Psoas muscle (tissue), 8 donors: ENCODE measurements around the gene CDO1. TPM values are rescaled to one million over a fixed set of nuclear protein-coding genes. Genes with fewer than 3 reads are reported as not detected.

Experiments used
- ATAC-seq, 4 donors: fragments of 200-7000 bp; cut with Tn5 transposase; one replicate each; pipeline ENCODE4 v1.9.1; 2020; ENCODE audit warnings: moderate library complexity in 3 of 4, mild to moderate bottlenecking in 2 of 4
- DNase-seq, 2 donors: peaks; one replicate each; pipeline ENCODE4 v3.0.0-alpha.2; 2020
- H3K27ac ChIP-seq: fragments of 200-600 bp; one replicate; pipeline ENCODE4 v1.8.0; 2022
- H3K27me3 ChIP-seq, 3 donors: fragments of 200-600 bp in 1 of 3; one replicate each; pipeline versions ENCODE4 v1.6.1 to v1.8.0; 2013 to 2022; ENCODE audit warnings: low read length in 2 of 3, mild to moderate bottlenecking in 2 of 3, moderate library complexity in 1 of 3; ENCODE audit not compliant: insufficient read depth in 3 of 3
- H3K36me3 ChIP-seq, 2 donors: fragments of 200-600 bp in 1 of 2; one replicate each; pipeline versions ENCODE4 v1.6.1 to v1.8.0; 2013 to 2022; ENCODE audit warnings: low read depth in 1 of 2, mild to moderate bottlenecking in 1 of 2, moderate library complexity in 1 of 2; ENCODE audit not compliant: insufficient read depth in 1 of 2
- H3K4me1 ChIP-seq: fragments of 200-600 bp; one replicate; pipeline ENCODE4 v1.8.0; 2022
- H3K4me3 ChIP-seq: fragments of 200-600 bp; one replicate; pipeline ENCODE4 v1.8.0; 2022; ENCODE audit warnings: mild to moderate bottlenecking
- H3K9me3 ChIP-seq: fragments of 200-600 bp; one replicate; pipeline ENCODE4 v1.8.0; 2022
- WGBS, 3 donors: extraction: QIAGEN DNeasy Blood & Tissue Kit; methylation state at CpG; one replicate each; pipeline versions ENCODE4 v1.1.6 to v1.1.7; 2013; 5-methylcytosine and 5-hydroxymethylcytosine counted together
- intact Hi-C, 2 donors: fragments of 100-400 bp; cut with DNase I; formaldehyde crosslinking; loops; one replicate each; pipeline versions ENCODE4 v1.11.0 to v1.14.2; 2022
- polyA plus RNA-seq, 3 donors: library from polyadenylated mRNA; stranded (reverse); fragments of 200-250 nt; gene quantifications; one replicate each; pipeline ENCODE4 v1.2.3, GENCODE V29; 2013
- total RNA-seq, 4 donors: library from RNA; stranded (reverse); fragmentation: NEBNext Ultra II Directional in 2 of 4; extraction: Animal tissue kit (Norgen Biotek cat#: 25700) in 2 of 4; gene quantifications; one replicate each; pipeline versions ENCODE4 v1.2.1 to v1.2.4, GENCODE V29; 2021 to 2023
- TF ChIP-seq, protein P1 (sequence below): fragments of 200-600 bp; IDR thresholded peaks from one replicate; pipeline ENCODE4 v1.8.0; 2022; ENCODE audit warnings: antibody characterized with exemption
- donor health status: healthy with polysubstance abuse.
- donor health status: DM: no; HTN: no; CAD: no; lungs with moderate emphysema.
- donor health status: Bipolar disorder and iron deficiency.
- donor health status: healthy.
- donor health status: DM: yes; HTN: yes; CAD: no.
- donor health status: DM: no; HTN: no; CAD: no.
- donor health status: DM: no; HTN: no; CAD: no.
- donor health status: DM: yes; HTN: yes; CAD: no.

The CDO1 gene
- total and polyA plus RNA-seq, 7 donors: 1.0 to 5.2 (median 2.7) TPM

DNA sequence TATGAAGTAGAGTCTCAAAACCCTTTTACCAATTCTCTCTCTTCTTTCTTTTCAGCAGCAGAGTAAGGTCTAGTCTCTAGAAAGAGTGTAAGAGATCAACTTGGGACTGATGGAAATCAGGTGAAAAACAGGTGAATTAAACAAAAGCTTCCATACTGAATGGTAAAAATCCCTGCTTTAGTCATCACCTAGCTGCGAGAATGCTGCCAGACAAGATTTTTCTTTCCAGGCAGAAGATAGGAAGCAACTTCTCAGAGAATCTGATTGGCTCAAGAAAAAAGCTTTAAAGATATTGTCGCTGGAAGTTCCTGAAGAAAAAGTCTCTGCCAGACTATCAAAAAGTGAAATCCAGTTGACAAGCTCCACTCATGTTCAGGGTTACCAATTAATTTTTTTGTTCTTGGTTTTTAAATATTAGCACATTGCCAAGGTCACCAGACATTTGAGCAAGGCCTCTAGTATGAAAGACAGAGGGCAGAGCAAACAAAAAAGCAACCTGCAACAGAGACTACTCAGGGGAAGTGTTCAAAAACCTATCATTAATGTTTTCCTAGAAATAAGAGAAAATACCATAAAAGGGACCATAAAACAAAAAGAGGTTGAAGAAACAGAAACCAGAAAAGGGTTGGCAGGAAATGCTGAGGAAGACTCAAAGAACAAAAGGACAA lies 9.3 kb downstream of the CDO1 start:
- H3K4me1 ChIP-seq: no peaks in the 10 kb centered on the region
- intact Hi-C loops: no loop called here
- H3K4me3 ChIP-seq: no peak overlapping the region
- H3K9me3 ChIP-seq: no peaks in the 10 kb centered on the region
- H3K27ac ChIP-seq: no peak overlapping the region
- no peaks in the 10 kb centered on the region for H3K36me3 ChIP-seq
- WGBS, 3 donors: 85 to 93% (median 88%) methylated on average over 2 of the region's 2 CpGs
- TF ChIP-seq, protein P1, sequence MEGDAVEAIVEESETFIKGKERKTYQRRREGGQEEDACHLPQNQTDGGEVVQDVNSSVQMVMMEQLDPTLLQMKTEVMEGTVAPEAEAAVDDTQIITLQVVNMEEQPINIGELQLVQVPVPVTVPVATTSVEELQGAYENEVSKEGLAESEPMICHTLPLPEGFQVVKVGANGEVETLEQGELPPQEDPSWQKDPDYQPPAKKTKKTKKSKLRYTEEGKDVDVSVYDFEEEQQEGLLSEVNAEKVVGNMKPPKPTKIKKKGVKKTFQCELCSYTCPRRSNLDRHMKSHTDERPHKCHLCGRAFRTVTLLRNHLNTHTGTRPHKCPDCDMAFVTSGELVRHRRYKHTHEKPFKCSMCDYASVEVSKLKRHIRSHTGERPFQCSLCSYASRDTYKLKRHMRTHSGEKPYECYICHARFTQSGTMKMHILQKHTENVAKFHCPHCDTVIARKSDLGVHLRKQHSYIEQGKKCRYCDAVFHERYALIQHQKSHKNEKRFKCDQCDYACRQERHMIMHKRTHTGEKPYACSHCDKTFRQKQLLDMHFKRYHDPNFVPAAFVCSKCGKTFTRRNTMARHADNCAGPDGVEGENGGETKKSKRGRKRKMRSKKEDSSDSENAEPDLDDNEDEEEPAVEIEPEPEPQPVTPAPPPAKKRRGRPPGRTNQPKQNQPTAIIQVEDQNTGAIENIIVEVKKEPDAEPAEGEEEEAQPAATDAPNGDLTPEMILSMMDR: no peak
- peaks cover 0 to 4% (median 0%) of the 10 kb centered on the region in 3 donors for H3K27me3 ChIP-seq
- no peak for ATAC-seq
- DNase-seq: no peak

DNA sequence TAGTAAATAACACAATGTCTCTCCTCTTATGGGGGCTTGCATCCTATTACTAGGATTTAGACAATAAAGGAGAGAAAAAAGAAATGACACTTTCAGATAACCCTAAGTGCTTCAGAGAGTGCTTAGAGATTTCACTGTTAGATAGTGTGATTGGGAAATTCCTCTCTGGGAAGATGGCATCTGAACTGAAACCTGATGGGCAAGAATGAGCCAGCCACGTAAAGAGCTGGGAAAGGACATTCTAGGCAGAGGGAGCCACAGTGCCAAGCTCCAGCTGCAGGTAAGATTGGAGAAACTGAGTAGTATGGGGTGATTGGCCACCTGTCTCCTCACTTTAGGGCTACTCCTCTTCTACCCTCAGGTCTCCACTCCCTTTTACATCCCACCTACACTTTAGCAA lies 14.5 kb downstream of the CDO1 start:
- H3K27ac ChIP-seq: no peak overlapping the region
- H3K36me3 ChIP-seq: no peaks in the 10 kb centered on the region
- TF ChIP-seq, protein P1: no peak
- no peaks in the 10 kb centered on the region for H3K4me1 ChIP-seq
- DNase-seq (no peak), ATAC-seq (no peak)
- 48 to 62% (median 54%) methylated on average over 1 of the region's 1 CpG for WGBS, 3 donors
- no peaks in the 10 kb centered on the region for H3K27me3 ChIP-seq
- intact Hi-C loops: no loop called here
- no peaks in the 10 kb centered on the region for H3K9me3 ChIP-seq
- no peak overlapping the region for H3K4me3 ChIP-seq

DNA sequence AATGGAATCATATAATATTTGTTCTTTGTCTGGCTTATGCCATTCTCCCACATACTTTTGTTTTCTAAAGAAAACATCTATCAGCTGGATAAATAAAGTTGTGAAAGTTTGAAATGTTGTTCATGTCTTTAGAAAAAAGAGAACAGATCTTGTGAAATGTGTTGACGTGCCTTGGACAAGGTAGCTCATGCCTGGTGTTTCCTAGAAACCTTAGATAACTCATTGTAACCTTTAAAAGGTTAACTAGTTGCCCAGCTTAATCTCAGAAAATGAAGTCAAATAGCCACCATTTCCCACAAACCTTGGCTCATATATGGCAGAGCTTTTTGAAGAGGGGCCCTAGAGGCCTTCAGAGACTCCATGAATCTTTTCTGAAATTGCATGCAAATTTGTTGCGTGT lies 15.3 kb downstream of the CDO1 start:
- Histone ChIP-seq H3K27me3 (no peaks in the 10 kb centered on the region), H3K4me3 (no peak overlapping the region), H3K27ac (no peak overlapping the region), H3K9me3 (no peaks in the 10 kb centered on the region), H3K4me1 (no peaks in the 10 kb centered on the region), H3K36me3 (no peaks in the 10 kb centered on the region)
- DNase-seq (no peak), ATAC-seq (no peak)
- WGBS, 3 donors: 93 to 99% (median 96%) methylated on average over 2 of the region's 2 CpGs
- intact Hi-C loops: no loop called here
- TF ChIP-seq, protein P1: no peak

DNA sequence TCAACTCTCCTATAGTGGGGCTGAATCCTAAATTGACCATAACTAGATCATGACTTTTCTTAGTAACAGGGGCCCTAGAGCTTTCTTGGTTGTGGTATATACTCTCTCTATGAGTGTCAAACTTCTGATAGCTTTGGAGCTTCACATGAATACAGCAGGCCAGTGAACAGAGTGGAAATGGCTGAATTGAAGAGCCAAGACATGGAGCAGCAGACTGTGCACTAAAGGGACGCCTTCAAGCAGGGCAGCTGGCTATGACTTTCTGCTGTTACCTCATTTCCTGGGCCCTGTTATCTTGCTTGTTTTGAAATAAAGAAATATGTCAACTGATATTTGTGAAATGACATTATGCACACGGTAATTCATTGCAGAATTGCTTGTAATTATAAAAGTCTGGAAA lies 16.4 kb downstream of the CDO1 start:
- WGBS, 3 donors: 88 to 93% (median 88%) methylated on average over 2 of the region's 2 CpGs

More for the DNA sequence above, 16.4 kb downstream of the CDO1 start:
- H3K27ac ChIP-seq: no peak overlapping the region
- DNase-seq: no peak
- H3K27me3 ChIP-seq: no peaks in the 10 kb centered on the region
- no peak for ATAC-seq
- H3K4me1 ChIP-seq: no peaks in the 10 kb centered on the region
- intact Hi-C loops: no loop called here
- no peaks in the 10 kb centered on the region for H3K36me3 ChIP-seq
- H3K9me3 ChIP-seq: no peaks in the 10 kb centered on the region
- TF ChIP-seq, protein P1: no peak
- no peak overlapping the region for H3K4me3 ChIP-seq
